ENCODE measurements around the gene HECTD2. TPM values are rescaled to one million over a fixed set of nuclear protein-coding genes. Genes with fewer than 3 reads are reported as not detected.
"Not testable (repeated sequence)": the region's sequence is repeated elsewhere in the genome, so short reads cannot be mapped to it uniquely, and the experiment has no call there.

HECTD2 gene
- total RNA-seq = 32.9 TPM

GRCh38 chr10:91409869-91410637, at the start of gene HECTD2:
TSS of gene HECTD2 (plus strand) at chr10:91410344. CDS start at chr10:91410439, 95 bp downstream.
- peak; percentile 92 for DNase-seq

GRCh38 chr10:91360461-91360860, 49.7 kb upstream of the HECTD2 start:
- DNase-seq = no peak

- DNase-seq = not testable (repeated sequence)
Measured at GRCh38 chr10:91365519-91365918, 44.6 kb upstream of the HECTD2 start.

GRCh38 chr10:91366704-91367103, 43.4 kb upstream of the HECTD2 start:
- no peak for DNase-seq

GRCh38 chr10:91367127-91367531, 43.0 kb upstream of the HECTD2 start:
- peak; percentile 22 for DNase-seq

GRCh38 chr10:91367558-91367957, 42.6 kb upstream of the HECTD2 start:
- no peak for DNase-seq

- DNase-seq = not testable (repeated sequence)
Measured at GRCh38 chr10:91369978-91370589, 40.1 kb upstream of the HECTD2 start.

GRCh38 chr10:91374052-91374451, 36.1 kb upstream of the HECTD2 start:
- no peak for DNase-seq

GRCh38 chr10:91378061-91378460, 32.1 kb upstream of the HECTD2 start:
- no peak for DNase-seq

GRCh38 chr10:91380873-91381256, 29.3 kb upstream of the HECTD2 start:
- DNase-seq = no peak

GRCh38 chr10:91381257-91381891, 28.8 kb upstream of the HECTD2 start:
- DNase-seq = peak; percentile 51

GRCh38 chr10:91385306-91386085, 24.6 kb upstream of the HECTD2 start:
- no peak for DNase-seq

GRCh38 chr10:91389636-91390512, 20.3 kb upstream of the HECTD2 start:
- peak; percentile 84 for DNase-seq

- not testable (repeated sequence) for DNase-seq
Measured at GRCh38 chr10:91390513-91390825, 19.7 kb upstream of the HECTD2 start.

- no peak for DNase-seq
Measured at GRCh38 chr10:91391920-91392319, 18.2 kb upstream of the HECTD2 start.

- no peak for DNase-seq
Measured at GRCh38 chr10:91406322-91406721, 3.8 kb upstream of the HECTD2 start.

- DNase-seq = peak; percentile 95
Measured at GRCh38 chr10:91409069-91409868, 875 bp upstream of the HECTD2 start.

- DNase-seq = peak; percentile 63
Measured at GRCh38 chr10:91410638-91411371, 661 bp downstream of the HECTD2 start.

GRCh38 chr10:91411621-91412020, 1.5 kb downstream of the HECTD2 start:
- no peak for DNase-seq

Data from tongue (tissue), 2 donors.